ENCODE results near the gene RDH5. TPM values are rescaled to one million over a fixed set of nuclear protein-coding genes. Genes with fewer than 3 reads are reported as not detected.

The RDH5 gene
- total RNA-seq, 4 donors from 2014 or later = 28.0 to 54.6 (median 38.4) TPM

DNA sequence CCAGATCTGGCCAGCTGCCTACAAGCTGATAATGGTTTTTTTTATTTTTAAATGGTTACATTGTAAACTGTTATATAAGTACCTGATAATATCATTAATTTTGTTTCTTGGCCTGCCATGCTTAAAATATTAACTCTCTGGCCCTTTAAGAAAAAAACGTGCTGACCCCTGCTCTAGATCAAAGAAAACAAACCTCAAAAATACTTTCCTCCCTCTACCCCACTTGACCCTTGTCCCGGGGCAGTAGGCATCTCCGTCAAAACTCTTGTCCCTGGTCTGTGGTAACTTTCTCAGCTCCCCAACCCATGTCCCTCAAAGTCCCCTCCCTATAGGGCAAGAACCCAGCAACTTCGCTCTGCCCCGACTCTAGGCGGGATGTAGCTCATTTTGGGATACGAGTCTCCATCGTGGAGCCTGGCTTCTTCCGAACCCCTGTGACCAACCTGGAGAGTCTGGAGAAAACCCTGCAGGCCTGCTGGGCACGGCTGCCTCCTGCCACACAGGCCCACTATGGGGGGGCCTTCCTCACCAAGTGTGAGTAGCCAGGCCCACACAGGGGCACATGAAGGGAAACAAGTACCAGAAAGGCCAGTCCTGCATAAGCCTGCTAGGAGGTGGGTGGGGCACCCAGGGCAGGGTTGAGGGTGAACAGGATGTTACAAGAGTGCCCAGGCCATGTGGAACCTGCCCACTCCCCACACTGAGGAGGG is 3.5 kb downstream of the RDH5 start:
- Histone ChIP-seq H3K27me3 (no peaks in the 10 kb centered on the region), H3K4me3 (no peak overlapping the region), H3K36me3 (peaks cover 0 to 49% (median 6%) of the 10 kb centered on the region in 3 donors), H3K4me1 (peaks cover 0 to 85% (median 63%) of the 10 kb centered on the region in 4 donors), H3K27ac (peak overlapping the region in 3 of 4 donors; percentile 26 to 100 (median 46)), H3K9me3 (no peaks in the 10 kb centered on the region)
- peak in 1 of 2 donors; percentile 11 for TF ChIP-seq EP300 (IDR thresholded peaks at IDR 0.05)
- TF ChIP-seq POLR2A (IDR thresholded peaks at IDR 0.05) = no peak
- TF ChIP-seq, protein P1, sequence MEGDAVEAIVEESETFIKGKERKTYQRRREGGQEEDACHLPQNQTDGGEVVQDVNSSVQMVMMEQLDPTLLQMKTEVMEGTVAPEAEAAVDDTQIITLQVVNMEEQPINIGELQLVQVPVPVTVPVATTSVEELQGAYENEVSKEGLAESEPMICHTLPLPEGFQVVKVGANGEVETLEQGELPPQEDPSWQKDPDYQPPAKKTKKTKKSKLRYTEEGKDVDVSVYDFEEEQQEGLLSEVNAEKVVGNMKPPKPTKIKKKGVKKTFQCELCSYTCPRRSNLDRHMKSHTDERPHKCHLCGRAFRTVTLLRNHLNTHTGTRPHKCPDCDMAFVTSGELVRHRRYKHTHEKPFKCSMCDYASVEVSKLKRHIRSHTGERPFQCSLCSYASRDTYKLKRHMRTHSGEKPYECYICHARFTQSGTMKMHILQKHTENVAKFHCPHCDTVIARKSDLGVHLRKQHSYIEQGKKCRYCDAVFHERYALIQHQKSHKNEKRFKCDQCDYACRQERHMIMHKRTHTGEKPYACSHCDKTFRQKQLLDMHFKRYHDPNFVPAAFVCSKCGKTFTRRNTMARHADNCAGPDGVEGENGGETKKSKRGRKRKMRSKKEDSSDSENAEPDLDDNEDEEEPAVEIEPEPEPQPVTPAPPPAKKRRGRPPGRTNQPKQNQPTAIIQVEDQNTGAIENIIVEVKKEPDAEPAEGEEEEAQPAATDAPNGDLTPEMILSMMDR (IDR thresholded peaks at IDR 0.05) = no peak
- 32 to 34% methylated on average over 10 of the region's 10 CpGs for WGBS, 2 donors
- no peak for DNase-seq (ENCODE audit: low spot score in 2 of 2)

GRCh38 chr12:55724226-55724939 is 4.2 kb downstream of the RDH5 start:
- peak; percentile 63 to 76 for DNase-seq (ENCODE audit: low spot score in 2 of 2)

GRCh38 chr12:55724940-55725309 is 4.7 kb downstream of the RDH5 start:
- H3K27me3 ChIP-seq = no peaks in the 10 kb centered on the region
- TF ChIP-seq, protein P1 (IDR thresholded peaks at IDR 0.05) = no peak
- no peak for TF ChIP-seq POLR2A (IDR thresholded peaks at IDR 0.05)
- TF ChIP-seq EP300 (IDR thresholded peaks at IDR 0.05) = no peak
- H3K9me3 ChIP-seq = no peaks in the 10 kb centered on the region
- no peak overlapping the region for H3K4me3 ChIP-seq
- peaks cover 0 to 49% (median 6%) of the 10 kb centered on the region in 3 donors for H3K36me3 ChIP-seq
- H3K4me1 ChIP-seq = peaks cover 0 to 76% (median 54%) of the 10 kb centered on the region in 4 donors
- WGBS, 2 donors = 44 to 48% methylated on average over 3 of the region's 3 CpGs
- no peak for DNase-seq (ENCODE audit: low spot score in 2 of 2)
- H3K27ac ChIP-seq = peak overlapping the region in 3 of 4 donors; percentile 40 to 100 (median 46)

More at GRCh38 chr12:55724226-55724939, 4.2 kb downstream of the RDH5 start:
- Histone ChIP-seq H3K36me3 (peaks cover 0 to 49% (median 6%) of the 10 kb centered on the region in 3 donors), H3K9me3 (no peaks in the 10 kb centered on the region), H3K27me3 (no peaks in the 10 kb centered on the region), H3K4me3 (no peak overlapping the region), H3K27ac (peak overlapping the region in 3 of 4 donors; percentile 40 to 100 (median 46)), H3K4me1 (peaks cover 0 to 78% (median 57%) of the 10 kb centered on the region in 4 donors)
- TF ChIP-seq EP300 (IDR thresholded peaks at IDR 0.05) (no peak), POLR2A (IDR thresholded peaks at IDR 0.05) (no peak)
- TF ChIP-seq, protein P1 (IDR thresholded peaks at IDR 0.05) = peak; percentile 53 to 65 (median 60)
- WGBS, 2 donors = 52 to 56% methylated on average over 11 of the region's 11 CpGs

GRCh38 chr12:55725556-55725955 is 5.4 kb downstream of the RDH5 start:
- WGBS, 2 donors = 39 to 41% methylated on average over 3 of the region's 3 CpGs
- Histone ChIP-seq H3K4me3 (no peak overlapping the region), H3K27me3 (no peaks in the 10 kb centered on the region), H3K36me3 (peaks cover 0 to 49% (median 6%) of the 10 kb centered on the region in 3 donors), H3K9me3 (no peaks in the 10 kb centered on the region), H3K27ac (peak overlapping the region in 3 of 4 donors; percentile 40 to 100 (median 99)), H3K4me1 (peaks cover 0 to 76% (median 54%) of the 10 kb centered on the region in 4 donors)
- no peak for DNase-seq (ENCODE audit: low spot score in 2 of 2)
- TF ChIP-seq, protein P1 (IDR thresholded peaks at IDR 0.05) = no peak
- TF ChIP-seq POLR2A (IDR thresholded peaks at IDR 0.05) (no peak), EP300 (IDR thresholded peaks at IDR 0.05) (no peak)
